ENCODE data around the gene RNF17. TPM values are rescaled to one million over a fixed set of nuclear protein-coding genes. Genes with fewer than 3 reads are reported as not detected.
A peak's percentile ranks its signal among the peaks of the same experiment; 100 is the strongest.
"Not testable (repeated sequence)": the region's sequence is repeated elsewhere in the genome, so short reads cannot be mapped to it uniquely, and the experiment has no call there.

The RNF17 gene
- total RNA-seq, 2 experiments from 2014 or later: not detected

DNA sequence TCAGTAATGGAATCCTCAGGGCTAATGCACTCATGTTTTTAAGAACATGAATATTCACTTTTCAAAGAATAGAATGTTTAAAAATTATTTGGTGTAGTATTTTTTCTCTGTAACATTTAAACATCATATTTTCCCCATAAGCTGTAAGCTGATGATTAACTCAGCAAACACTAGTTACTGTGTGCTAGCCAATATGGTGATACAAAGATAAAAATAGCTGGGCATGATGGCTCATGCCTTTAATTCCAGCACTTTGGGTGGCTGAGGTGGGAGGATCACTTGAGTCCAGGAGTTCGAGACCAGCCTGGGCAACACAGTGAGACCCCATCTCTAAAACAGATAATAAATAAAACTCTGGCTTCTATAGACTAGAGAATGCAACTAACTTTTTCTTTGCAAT is 13.2 kb downstream of the RNF17 start:
- H3K36me3 Mint-ChIP-seq: no peaks in the 10 kb centered on the region
- no peaks in the 10 kb centered on the region for H3K4me1 Mint-ChIP-seq
- peaks cover 32% of the 10 kb centered on the region for H3K27me3 Mint-ChIP-seq
- no peak overlapping the region for H3K27ac Mint-ChIP-seq
- DNase-seq: no peak
- no peak overlapping the region for H3K4me3 Mint-ChIP-seq
- no peaks in the 10 kb centered on the region for H3K9me3 Mint-ChIP-seq

DNA sequence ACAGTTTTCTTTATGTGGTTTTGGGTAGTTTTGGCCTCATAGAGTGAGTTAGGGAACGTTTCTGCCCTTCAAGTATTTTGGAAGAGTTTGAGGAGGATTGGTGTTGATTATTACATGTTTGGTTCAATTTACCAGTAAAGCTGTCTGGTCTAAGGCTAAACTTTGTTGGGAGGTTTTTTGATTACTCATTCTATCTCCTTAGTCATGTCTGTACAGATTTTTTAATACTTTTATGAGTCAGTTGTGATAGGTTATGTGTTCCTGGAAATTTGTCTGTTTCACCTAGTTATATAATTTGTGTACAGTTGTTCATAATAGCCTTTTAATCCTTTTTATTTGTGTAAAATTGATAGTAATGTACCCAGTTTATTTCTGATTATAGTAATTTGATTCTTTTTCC is 20.4 kb downstream of the RNF17 start:
- Mint-ChIP-seq H3K27me3 (peaks cover 45% of the 10 kb centered on the region), H3K27ac (no peak overlapping the region), H3K9me3 (peaks cover 15% of the 10 kb centered on the region), H3K4me1 (peaks cover 2% of the 10 kb centered on the region), H3K36me3 (peaks cover 2% of the 10 kb centered on the region), H3K4me3 (no peak overlapping the region)
- no peak for DNase-seq

DNA sequence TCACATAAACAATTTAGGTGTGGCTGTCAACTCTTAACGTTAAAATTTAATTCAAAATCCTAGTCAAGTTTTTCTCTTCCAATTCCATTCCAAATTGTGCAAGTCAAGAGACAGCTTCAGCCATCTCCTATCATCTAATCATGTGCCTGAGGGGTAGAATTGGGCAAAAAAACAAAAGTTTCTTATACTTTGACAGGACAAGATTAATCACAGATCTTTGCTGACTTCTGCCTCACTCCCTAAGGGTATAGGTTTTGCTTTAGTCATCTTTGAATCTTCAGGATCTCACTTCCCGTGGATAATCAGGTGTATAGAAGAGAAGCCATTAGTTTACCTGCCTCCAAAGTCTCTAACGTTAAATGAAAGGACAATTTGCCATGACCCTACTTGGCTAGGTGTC is 24.6 kb downstream of the RNF17 start:
- Mint-ChIP-seq H3K36me3 (peaks cover 2% of the 10 kb centered on the region), H3K4me3 (no peak overlapping the region), H3K9me3 (peaks cover 10% of the 10 kb centered on the region), H3K27ac (no peak overlapping the region), H3K27me3 (peaks cover 40% of the 10 kb centered on the region), H3K4me1 (peaks cover 2% of the 10 kb centered on the region)
- DNase-seq: no peak

DNA sequence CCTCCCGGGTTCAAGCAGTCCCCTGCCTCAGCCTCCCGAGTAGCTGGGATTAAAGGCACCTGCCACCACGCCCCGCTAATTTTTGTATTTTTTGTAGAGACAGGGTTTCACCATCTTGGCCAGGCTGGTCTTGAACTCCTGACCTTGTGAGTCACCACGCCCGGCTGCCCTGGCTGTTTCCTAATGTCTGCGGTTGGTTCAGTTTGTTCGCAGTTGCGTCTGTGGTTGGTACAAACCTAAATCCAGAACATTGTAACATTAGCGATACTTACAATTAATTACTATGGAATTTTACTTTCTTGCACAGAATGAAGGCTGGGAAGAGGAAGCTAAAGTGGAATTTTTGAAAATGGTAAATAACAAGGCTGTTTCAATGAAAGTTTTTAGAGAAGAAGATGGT is 38.1 kb downstream of the RNF17 start:
- H3K36me3 Mint-ChIP-seq: no peaks in the 10 kb centered on the region
- no peak for DNase-seq
- no peak overlapping the region for H3K27ac Mint-ChIP-seq
- peaks cover 25% of the 10 kb centered on the region for H3K27me3 Mint-ChIP-seq
- H3K4me3 Mint-ChIP-seq: no peak overlapping the region
- no peaks in the 10 kb centered on the region for H3K4me1 Mint-ChIP-seq
- no peaks in the 10 kb centered on the region for H3K9me3 Mint-ChIP-seq

DNA sequence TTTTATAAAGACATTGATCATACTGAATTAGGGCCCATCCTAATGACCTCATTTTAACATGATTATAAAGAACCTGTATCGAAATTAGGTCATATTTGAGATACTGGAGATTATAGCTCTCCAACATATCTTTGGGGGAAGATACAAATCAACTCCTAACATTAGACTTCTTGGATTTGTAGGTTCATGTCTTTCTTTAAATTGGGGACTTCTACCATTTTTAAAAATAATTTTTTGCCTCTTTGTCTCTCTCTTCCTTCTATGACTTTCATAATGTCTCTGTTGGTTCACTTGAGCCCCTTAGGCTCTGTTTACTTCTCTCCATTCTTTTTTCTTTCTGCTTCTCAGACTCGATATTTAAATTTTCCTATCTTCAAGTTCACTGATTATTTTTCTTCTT is 57.2 kb downstream of the RNF17 start:
- H3K36me3 Mint-ChIP-seq: peaks cover 2% of the 10 kb centered on the region
- no peaks in the 10 kb centered on the region for H3K4me1 Mint-ChIP-seq
- H3K4me3 Mint-ChIP-seq: no peak overlapping the region
- DNase-seq: no peak
- H3K27me3 Mint-ChIP-seq: peaks cover 43% of the 10 kb centered on the region
- no peak overlapping the region for H3K27ac Mint-ChIP-seq
- H3K9me3 Mint-ChIP-seq: peaks cover 2% of the 10 kb centered on the region

DNA sequence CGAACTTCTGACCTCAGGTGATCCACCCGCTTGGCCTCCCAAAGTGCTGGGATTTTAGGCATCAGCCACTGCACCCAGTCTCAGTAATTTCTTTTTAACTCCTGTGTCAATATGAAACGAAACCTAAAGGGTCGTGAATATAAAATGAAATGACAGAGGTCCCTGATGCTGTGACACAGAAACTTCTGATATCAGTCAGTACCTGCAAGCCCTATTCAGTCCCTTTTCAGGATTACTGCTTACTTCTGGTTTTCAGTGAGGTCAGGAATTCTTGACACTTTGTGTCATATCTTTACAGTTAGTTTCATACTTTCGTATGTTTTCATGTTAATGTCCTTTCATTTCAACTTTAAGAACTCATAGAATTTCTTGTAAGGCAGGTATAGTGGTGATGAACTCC is 58.7 kb downstream of the RNF17 start:
- Mint-ChIP-seq H3K4me1 (no peaks in the 10 kb centered on the region), H3K9me3 (peaks cover 2% of the 10 kb centered on the region), H3K27ac (no peak overlapping the region), H3K27me3 (peaks cover 35% of the 10 kb centered on the region), H3K4me3 (no peak overlapping the region), H3K36me3 (peaks cover 2% of the 10 kb centered on the region)
- no peak for DNase-seq

DNA sequence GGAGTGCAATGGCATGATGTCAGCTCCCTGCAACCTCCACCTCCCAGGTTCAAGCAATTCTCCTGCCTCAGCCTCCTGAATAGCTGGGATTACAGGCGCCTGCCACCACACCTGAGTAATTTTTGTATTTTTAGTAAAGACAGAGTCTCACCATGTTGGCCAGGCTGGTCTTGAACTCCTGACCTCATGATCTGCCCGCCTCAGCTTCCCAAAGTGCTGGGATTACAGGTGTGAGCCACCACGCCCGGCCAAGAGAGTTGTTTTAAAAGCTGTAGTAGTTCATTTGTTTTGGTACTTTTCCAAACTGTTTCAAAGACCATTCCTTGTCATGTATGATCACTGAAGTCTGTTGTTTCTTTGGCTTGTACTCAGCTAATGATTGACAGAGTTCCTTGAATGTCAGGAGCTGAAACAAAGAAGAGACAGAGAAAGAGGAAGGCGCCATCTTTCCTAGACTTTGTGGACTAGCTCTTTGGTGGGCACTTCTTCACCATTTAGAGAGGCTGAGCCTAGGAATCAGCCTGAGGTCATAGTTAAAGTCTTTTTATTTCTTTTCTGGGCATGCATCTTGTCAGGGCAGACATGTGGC is 59.2 kb downstream of the RNF17 start:
- not testable (repeated sequence) for DNase-seq, H3K36me3 Mint-ChIP-seq, H3K27ac Mint-ChIP-seq, H3K9me3 Mint-ChIP-seq, H3K4me1 Mint-ChIP-seq, H3K4me3 Mint-ChIP-seq
- H3K27me3 Mint-ChIP-seq: peaks cover 35% of the 10 kb centered on the region

DNA sequence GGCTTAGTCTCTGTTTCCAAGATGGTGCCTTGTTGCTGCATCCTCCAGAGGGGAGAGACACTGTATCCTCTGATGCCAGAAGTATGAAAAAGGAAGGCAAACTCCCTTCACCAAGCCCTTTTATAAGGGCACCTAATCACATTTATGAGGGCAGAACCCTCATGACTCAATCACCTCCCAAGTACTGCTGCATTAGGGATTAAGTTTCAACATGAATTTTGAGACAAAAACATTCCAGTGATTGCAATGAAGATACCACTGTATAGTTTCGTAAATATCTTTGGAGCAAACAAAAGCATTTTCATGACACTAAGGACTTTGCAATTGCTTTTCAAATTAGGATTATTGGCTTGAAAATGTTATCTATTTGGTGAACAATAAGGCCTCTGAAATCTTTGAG is 63.8 kb downstream of the RNF17 start:
- H3K27ac Mint-ChIP-seq: no peak overlapping the region
- H3K4me3 Mint-ChIP-seq: no peak overlapping the region
- no peaks in the 10 kb centered on the region for H3K9me3 Mint-ChIP-seq
- no peaks in the 10 kb centered on the region for H3K36me3 Mint-ChIP-seq
- no peaks in the 10 kb centered on the region for H3K4me1 Mint-ChIP-seq
- H3K27me3 Mint-ChIP-seq: peaks cover 31% of the 10 kb centered on the region
- no peak for DNase-seq

DNA sequence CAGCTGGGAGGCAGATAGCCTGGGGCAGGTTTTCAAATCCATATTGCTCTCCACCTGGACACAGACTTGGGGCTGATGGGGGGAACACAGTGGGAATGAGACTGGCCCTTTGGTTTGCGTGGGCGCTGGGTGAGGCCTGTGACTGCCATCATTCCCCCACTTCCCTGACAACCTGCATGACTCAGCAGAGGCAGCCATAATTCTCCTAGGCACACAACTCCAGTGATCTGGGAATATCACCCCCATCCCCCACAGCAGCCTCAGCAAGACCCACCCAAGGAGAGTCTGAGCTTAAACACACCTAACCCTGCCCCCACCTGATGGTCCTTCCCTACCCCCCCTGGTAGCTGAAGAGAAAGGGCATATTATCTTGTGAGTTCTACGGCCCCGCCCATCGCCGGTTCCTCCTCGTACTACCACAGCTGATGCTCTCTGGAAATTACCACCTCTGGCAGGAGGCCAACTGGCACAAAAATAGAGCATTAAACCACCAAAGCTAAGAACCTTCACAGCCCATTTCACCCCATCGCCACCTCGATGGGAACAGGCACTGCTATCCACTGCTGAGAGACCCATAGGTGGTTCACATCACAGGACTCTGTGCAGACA is 71.0 kb downstream of the RNF17 start:
- Mint-ChIP-seq H3K36me3 (no peaks in the 10 kb centered on the region), H3K27ac (no peak overlapping the region), H3K4me1 (peaks cover 9% of the 10 kb centered on the region), H3K9me3 (no peaks in the 10 kb centered on the region), H3K27me3 (peaks cover 64% of the 10 kb centered on the region), H3K4me3 (no peak overlapping the region)
- DNase-seq: no peak

DNA sequence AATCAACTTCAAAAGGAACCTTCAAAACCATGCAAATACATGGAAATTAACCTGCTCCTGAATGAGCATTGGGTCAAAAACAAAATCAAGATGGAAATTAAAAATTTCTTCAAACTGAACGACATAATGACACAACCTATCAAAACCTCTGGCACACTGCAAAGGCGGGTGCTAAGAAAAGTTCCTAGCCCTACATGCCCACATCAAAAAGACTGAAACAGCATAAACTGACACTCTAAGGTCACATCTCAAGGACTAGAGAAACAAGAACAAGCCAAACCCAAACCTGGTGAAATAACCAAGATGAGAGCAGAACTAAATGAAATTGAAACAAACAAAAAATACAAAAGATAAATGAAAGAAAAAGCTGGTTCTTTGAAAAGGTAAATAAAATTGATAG is 73.6 kb downstream of the RNF17 start:
- H3K4me1 Mint-ChIP-seq, H3K36me3 Mint-ChIP-seq, H3K27ac Mint-ChIP-seq, H3K9me3 Mint-ChIP-seq, H3K4me3 Mint-ChIP-seq: not testable (repeated sequence)
- peak; percentile 11 for DNase-seq
- peaks cover 62% of the 10 kb centered on the region for H3K27me3 Mint-ChIP-seq

DNA sequence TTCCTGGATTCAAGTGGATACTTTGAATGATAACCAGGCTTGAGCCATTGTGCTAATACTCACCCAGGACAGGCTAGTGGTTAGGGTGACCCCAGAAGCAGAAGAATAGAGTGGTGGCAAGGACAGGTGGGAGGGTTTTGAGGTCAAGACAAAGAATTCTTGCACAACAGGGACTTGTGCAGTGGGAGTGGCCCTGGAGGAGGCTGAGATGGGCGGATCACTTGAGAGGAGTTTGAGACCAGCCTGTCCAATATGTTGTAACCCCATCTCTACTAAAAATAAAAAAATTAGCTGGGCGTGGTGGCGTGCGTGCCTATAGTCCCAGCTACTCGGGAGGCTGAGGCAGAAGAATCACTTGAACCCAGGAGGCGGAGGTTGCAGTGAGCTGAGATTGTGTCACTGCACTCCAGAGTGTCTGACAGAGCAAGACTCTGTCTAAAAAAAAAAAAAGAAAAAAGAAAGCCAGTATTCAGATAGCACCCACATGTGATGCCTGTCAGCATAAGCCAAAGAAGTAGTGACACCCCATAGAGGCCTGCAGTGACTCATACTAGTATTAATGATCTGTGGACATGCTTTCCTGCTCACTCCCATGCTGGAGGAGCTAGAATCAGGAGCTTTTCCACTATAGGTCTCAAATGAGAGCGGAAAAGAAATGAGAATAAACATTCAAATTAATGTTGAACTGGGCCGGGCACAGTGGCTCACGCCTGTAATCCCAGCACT is 78.7 kb downstream of the RNF17 start:
- no peaks in the 10 kb centered on the region for H3K9me3 Mint-ChIP-seq
- DNase-seq: no peak
- H3K4me1 Mint-ChIP-seq: peaks cover under 1% of the 10 kb centered on the region
- H3K4me3 Mint-ChIP-seq: no peak overlapping the region
- no peaks in the 10 kb centered on the region for H3K36me3 Mint-ChIP-seq
- H3K27ac Mint-ChIP-seq: no peak overlapping the region
- H3K27me3 Mint-ChIP-seq: peaks cover 22% of the 10 kb centered on the region

DNA sequence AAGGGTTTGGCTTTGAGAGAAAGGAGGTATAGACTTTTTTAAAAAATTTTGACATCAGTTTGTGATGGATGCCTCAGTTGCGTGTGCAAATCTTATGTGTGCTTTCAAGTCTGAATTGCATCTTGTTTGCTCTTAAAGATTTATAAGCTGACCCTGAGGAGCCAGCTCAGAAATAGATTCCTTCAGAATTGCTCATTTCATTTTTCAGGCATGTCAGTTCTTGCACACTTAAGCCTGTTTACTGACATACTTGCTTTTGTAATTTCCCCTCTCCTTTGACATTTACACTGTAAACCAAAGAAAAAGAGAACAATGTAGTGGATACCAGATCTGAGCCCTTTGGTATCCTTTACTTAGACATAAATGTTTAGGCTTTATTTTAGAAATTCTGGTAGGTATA is 87.6 kb downstream of the RNF17 start:
- Mint-ChIP-seq H3K27ac (no peak overlapping the region), H3K4me3 (no peak overlapping the region), H3K36me3 (no peaks in the 10 kb centered on the region), H3K4me1 (no peaks in the 10 kb centered on the region), H3K27me3 (peaks cover 18% of the 10 kb centered on the region), H3K9me3 (no peaks in the 10 kb centered on the region)
- DNase-seq: no peak

DNA sequence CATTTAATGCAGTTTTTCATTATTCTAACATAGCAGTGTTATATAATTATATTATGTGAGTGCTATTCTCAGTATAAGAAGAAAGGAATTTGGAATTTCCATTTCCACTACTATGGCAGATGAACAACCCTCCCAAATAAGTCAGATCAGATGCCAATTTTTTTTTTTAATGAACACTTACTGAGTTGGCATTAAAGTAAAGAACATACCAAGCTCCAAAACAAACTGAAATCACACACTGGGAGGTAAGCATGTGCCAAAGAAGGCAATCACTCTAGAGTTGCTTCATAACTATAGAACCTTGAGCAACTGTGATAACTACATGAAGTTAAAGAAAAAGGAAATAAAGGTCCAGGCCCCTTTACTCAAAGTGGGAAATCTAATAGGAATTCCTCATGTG is 90.3 kb downstream of the RNF17 start:
- H3K4me3 Mint-ChIP-seq: no peak overlapping the region
- no peaks in the 10 kb centered on the region for H3K4me1 Mint-ChIP-seq
- no peaks in the 10 kb centered on the region for H3K9me3 Mint-ChIP-seq
- no peaks in the 10 kb centered on the region for H3K36me3 Mint-ChIP-seq
- H3K27ac Mint-ChIP-seq: no peak overlapping the region
- DNase-seq: no peak
- peaks cover 22% of the 10 kb centered on the region for H3K27me3 Mint-ChIP-seq

DNA sequence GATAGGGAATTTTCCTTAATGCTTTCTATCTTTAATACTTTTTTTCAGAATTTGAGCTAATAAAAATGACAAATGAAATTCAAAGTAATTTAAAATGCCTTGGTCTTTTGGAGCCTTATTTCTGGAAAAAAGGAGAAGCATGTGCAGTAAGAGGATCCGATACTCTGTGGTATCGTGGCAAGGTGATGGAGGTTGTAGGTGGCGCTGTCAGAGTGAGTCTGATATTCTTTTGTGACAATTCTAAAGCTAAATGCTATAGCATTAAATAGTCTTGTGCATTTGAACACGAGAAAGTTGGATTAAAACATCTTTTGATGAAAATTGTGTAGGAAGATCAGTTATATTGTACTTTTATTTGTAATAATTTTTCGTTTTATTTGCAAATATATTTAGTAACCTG is 95.0 kb downstream of the RNF17 start:
- no peak overlapping the region for H3K4me3 Mint-ChIP-seq
- no peaks in the 10 kb centered on the region for H3K9me3 Mint-ChIP-seq
- H3K4me1 Mint-ChIP-seq: no peaks in the 10 kb centered on the region
- no peak for DNase-seq
- no peak overlapping the region for H3K27ac Mint-ChIP-seq
- H3K27me3 Mint-ChIP-seq: peaks cover 15% of the 10 kb centered on the region
- no peaks in the 10 kb centered on the region for H3K36me3 Mint-ChIP-seq

DNA sequence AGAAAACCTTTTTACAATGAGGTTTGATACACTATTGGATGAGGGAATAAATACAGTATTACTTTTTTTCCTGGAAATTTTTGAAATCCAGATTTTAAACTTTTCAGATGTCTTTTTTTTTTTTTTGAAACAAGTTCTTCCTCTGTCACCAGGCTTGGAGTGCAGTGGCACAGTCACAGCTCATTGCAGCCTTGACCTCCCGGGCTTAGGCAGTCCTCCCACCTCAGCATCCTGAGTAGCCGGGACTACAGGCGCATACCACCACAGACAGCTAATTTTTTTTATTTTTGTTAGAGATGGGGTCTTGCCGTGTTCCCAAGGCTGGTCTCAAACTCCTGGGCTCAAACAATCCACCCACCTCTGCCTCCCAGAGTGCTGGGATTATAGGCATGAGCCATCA is 96.8 kb downstream of the RNF17 start:
- peaks cover 7% of the 10 kb centered on the region for H3K4me1 Mint-ChIP-seq
- H3K4me3 Mint-ChIP-seq: no peak overlapping the region
- H3K27me3 Mint-ChIP-seq: peaks cover 16% of the 10 kb centered on the region
- no peaks in the 10 kb centered on the region for H3K9me3 Mint-ChIP-seq
- no peak for DNase-seq
- H3K27ac Mint-ChIP-seq: no peak overlapping the region
- no peaks in the 10 kb centered on the region for H3K36me3 Mint-ChIP-seq
